ENCODE results near the gene EFNA2. TPM values are rescaled to one million over a fixed set of nuclear protein-coding genes. Genes with fewer than 3 reads are reported as not detected.

The EFNA2 gene
- total and polyA plus RNA-seq, 9 donors: 0.42 to 4.5 (median 2.3) TPM

DNA sequence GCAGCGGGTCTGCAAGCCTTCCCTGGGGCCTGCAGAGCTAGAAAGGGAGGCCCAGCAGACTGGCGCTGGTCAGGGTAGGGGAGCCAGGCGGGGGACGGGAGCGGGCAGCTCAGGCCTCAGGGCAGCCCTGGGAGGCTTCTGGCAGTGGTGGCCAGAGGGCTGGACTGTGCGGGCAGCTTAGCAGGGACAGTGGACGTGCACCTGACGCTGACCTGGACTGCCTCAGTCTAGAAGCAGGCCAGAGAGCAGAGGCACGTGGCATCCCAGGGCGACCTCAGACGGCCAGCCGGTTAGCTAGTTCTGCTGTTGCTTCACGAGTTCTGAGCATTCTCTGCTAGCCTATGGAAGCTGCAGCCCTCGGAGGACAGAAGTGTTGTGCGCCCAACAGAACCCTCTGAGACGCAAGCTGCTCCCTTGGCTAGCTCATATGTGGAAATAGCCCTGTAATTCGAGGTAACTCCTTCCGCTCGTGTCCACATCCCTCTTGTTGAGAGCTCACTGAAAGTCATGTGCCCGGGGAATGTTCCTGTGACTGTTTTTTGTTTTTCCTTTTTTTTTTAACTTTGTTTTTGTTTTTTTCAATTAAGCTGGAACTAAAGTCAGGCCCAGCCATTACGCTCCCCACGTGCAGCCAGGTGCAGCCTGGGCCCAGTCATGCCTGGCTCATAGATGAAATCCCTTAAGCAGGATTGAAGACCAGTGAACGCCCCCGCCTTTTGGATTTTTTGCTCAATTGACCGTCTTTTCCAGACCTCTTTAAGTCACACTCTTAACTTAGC is 12.2 kb upstream of the EFNA2 start:
- H3K36me3 ChIP-seq (ENCODE audit: control insufficient read depth, insufficient read depth, low read length): peaks cover 69% of the 10 kb centered on the region
- 68% methylated on average over 21 of the region's 25 CpGs for WGBS (ENCODE audit: insufficient coverage)

DNA sequence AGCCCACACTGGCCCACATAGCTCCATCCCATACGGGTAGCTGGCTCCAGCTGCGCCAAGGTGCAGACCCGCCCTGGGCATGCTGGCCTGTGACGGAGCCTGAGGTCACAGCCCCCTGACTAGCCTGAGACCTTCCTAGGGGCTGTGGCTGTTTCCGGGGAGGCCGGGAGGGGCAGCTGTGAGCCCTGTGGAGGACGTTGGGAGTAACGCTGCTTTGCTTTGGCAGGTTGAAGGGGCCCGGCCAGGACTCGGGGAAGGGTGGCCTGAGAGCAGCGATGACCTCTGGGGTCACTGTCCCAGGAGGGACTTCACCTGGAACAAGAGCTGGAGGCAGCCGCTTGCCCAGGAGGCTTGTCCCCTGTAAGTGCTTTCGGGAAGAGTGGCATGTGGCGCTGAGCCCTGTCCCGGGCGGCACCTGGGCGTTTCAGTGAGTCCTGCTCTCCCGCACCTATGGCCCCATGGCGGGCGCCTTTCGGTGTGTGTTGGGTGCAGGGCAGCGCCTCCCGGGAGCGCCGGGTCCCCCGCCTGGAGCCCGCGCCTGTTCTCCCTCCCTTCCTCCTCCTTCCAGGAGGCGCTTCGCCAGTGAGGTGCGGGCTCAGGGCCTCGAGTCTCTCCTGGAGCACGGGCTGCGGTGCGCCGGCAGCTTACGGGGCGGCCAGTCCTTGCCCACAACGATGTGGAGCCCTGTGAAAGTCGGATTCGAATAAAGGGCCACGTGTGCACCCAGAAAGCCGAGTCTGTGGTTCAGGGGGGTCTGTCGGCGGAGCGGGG is 11.4 kb upstream of the EFNA2 start:
- Histone ChIP-seq H3K27me3 (ENCODE audit: control insufficient read depth, insufficient read depth, low read length) (no peaks in the 10 kb centered on the region), H3K27ac (ENCODE audit: low read length) (peak overlapping the region; percentile 79), H3K36me3 (ENCODE audit: control insufficient read depth, insufficient read depth, low read length) (peaks cover 77% of the 10 kb centered on the region), H3K9me3 (replicated peaks; ENCODE audit: control insufficient read depth, low read depth, low read length) (no peaks in the 10 kb centered on the region), H3K4me1 (ENCODE audit: control insufficient read depth, insufficient read depth, low read length) (peaks cover 63% of the 10 kb centered on the region), H3K4me3 (ENCODE audit: low read length) (peak overlapping the region; percentile 42)
- 66% methylated on average over 29 of the region's 46 CpGs for WGBS (ENCODE audit: insufficient coverage)
- peak; percentile 47 for DNase-seq

More for the DNA sequence above, 12.2 kb upstream of the EFNA2 start:
- peaks cover 68% of the 10 kb centered on the region for H3K4me1 ChIP-seq (ENCODE audit: control insufficient read depth, insufficient read depth, low read length)
- no peak overlapping the region for H3K4me3 ChIP-seq (ENCODE audit: low read length)
- no peaks in the 10 kb centered on the region for H3K9me3 ChIP-seq (replicated peaks; ENCODE audit: control insufficient read depth, low read depth, low read length)
- H3K27ac ChIP-seq (ENCODE audit: low read length): peak overlapping the region; percentile 51
- peak; percentile 46 for DNase-seq
- no peaks in the 10 kb centered on the region for H3K27me3 ChIP-seq (ENCODE audit: control insufficient read depth, insufficient read depth, low read length)

DNA sequence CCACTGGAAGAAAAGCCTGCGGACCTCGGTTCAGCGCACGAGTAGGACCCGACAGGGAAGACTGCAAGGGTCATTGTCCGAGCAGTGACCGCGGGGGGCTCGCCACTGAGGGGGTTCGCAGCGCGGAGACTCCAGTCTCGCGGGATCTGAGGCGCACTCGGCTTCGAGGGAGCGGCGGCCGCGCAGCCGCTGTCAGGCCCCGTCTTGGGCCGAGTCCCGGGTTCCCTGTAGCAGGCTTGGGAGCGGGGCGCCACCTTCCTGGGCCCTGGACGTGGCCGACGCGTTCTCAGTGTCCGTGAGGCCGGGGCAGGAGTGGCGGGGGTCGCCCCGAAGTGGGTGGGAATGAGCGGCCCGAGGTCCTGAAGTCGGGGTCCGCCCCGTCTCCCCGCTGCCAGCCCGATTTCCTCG is 10.8 kb upstream of the EFNA2 start:
- no peaks in the 10 kb centered on the region for H3K9me3 ChIP-seq (replicated peaks; ENCODE audit: control insufficient read depth, low read depth, low read length)
- no peak for DNase-seq
- H3K4me1 ChIP-seq (ENCODE audit: control insufficient read depth, insufficient read depth, low read length): peaks cover 65% of the 10 kb centered on the region
- H3K4me3 ChIP-seq (ENCODE audit: low read length): peak overlapping the region; percentile 42
- H3K36me3 ChIP-seq (ENCODE audit: control insufficient read depth, insufficient read depth, low read length): peaks cover 80% of the 10 kb centered on the region
- H3K27me3 ChIP-seq (ENCODE audit: control insufficient read depth, insufficient read depth, low read length): no peaks in the 10 kb centered on the region
- 14% methylated on average over 44 of the region's 44 CpGs for WGBS (ENCODE audit: insufficient coverage)
- H3K27ac ChIP-seq (ENCODE audit: low read length): peak overlapping the region; percentile 79

- DNase-seq: peak; percentile 98
- under 1% methylated on average over 86 of the region's 98 CpGs for WGBS (ENCODE audit: insufficient coverage)
- Histone ChIP-seq H3K4me3 (ENCODE audit: low read length) (peak within 1 kb of the TSS; percentile 76), H3K36me3 (ENCODE audit: control insufficient read depth, insufficient read depth, low read length) (peaks cover 75% of the 10 kb centered on the region), H3K27me3 (ENCODE audit: control insufficient read depth, insufficient read depth, low read length) (no peaks in the 10 kb centered on the region), H3K27ac (ENCODE audit: low read length) (peak within 1 kb of the TSS; percentile 93), H3K4me1 (ENCODE audit: control insufficient read depth, insufficient read depth, low read length) (peaks cover 61% of the 10 kb centered on the region), H3K9me3 (replicated peaks; ENCODE audit: control insufficient read depth, low read depth, low read length) (no peaks in the 10 kb centered on the region)
These were observed 10.3 kb upstream of the EFNA2 start, which contains the start of gene FAM174C for GRCh38 chr19:1275260-1275975. Gene FAM174C (plus strand): TSS chr19:1275530. CDS start chr19:1275550, 20 bp downstream.

- H3K36me3 ChIP-seq (ENCODE audit: control insufficient read depth, insufficient read depth, low read length): peaks cover 68% of the 10 kb centered on the region
- peak overlapping the region; percentile 76 for H3K4me3 ChIP-seq (ENCODE audit: low read length)
- H3K27ac ChIP-seq (ENCODE audit: low read length): peak overlapping the region; percentile 93
- peaks cover 54% of the 10 kb centered on the region for H3K4me1 ChIP-seq (ENCODE audit: control insufficient read depth, insufficient read depth, low read length)
- no peaks in the 10 kb centered on the region for H3K27me3 ChIP-seq (ENCODE audit: control insufficient read depth, insufficient read depth, low read length)
- no peak for DNase-seq
- H3K9me3 ChIP-seq (replicated peaks; ENCODE audit: control insufficient read depth, low read depth, low read length): no peaks in the 10 kb centered on the region
- WGBS (ENCODE audit: insufficient coverage): 5% methylated on average over 36 of the region's 43 CpGs
These were observed 9.6 kb upstream of the EFNA2 start for GRCh38 chr19:1275976-1276627.

DNA sequence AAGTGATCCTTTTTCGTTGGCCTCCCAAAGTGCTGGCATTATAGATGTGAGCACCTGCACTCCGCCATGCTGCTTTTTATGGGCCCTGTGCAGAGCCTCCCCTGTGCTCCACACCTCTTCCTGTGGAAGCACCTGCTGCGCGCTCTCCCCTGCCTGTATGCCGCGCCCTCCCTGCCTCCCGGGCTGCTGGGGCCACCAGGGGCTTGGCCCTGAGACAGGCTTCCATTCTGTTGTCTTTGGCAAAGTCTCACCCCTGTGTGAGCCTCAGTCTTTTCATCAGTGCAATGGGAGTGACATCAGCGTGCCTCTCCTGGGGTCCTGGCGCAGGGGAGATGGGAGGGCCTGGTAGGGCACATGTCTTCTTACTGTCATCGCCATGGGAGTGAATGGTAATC is 9.0 kb upstream of the EFNA2 start:
- H3K4me1 ChIP-seq (ENCODE audit: control insufficient read depth, insufficient read depth, low read length): peaks cover 49% of the 10 kb centered on the region
- H3K4me3 ChIP-seq (ENCODE audit: low read length): no peak overlapping the region
- no peaks in the 10 kb centered on the region for H3K9me3 ChIP-seq (replicated peaks; ENCODE audit: control insufficient read depth, low read depth, low read length)
- H3K27ac ChIP-seq (ENCODE audit: low read length): peak overlapping the region; percentile 93
- no peaks in the 10 kb centered on the region for H3K27me3 ChIP-seq (ENCODE audit: control insufficient read depth, insufficient read depth, low read length)
- DNase-seq: peak; percentile 50
- H3K36me3 ChIP-seq (ENCODE audit: control insufficient read depth, insufficient read depth, low read length): peaks cover 63% of the 10 kb centered on the region
- 69% methylated on average over 10 of the region's 10 CpGs for WGBS (ENCODE audit: insufficient coverage)

DNA sequence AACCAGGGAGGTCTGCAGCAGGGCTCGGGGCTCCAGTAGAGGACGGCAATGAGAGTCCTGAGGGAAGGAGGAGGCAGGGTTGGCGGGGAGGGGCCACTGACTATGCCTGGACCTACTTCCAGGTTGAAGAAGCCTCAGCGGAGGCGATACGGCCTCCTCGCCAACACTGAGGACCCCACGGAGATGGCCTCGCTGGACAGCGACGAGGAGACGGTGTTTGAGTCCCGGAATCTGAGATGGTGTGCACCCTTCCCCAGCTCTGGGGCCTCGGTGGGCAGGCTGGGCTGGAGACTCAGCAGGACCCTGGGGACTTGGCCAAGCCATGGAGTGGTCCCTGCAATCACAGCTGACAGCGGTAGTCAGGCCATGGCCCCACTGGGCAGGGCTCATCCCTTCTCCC is 8.6 kb upstream of the EFNA2 start:
- H3K27ac ChIP-seq (ENCODE audit: low read length): no peak overlapping the region
- DNase-seq: no peak
- H3K36me3 ChIP-seq (ENCODE audit: control insufficient read depth, insufficient read depth, low read length): peaks cover 59% of the 10 kb centered on the region
- H3K4me1 ChIP-seq (ENCODE audit: control insufficient read depth, insufficient read depth, low read length): peaks cover 45% of the 10 kb centered on the region
- H3K9me3 ChIP-seq (replicated peaks; ENCODE audit: control insufficient read depth, low read depth, low read length): no peaks in the 10 kb centered on the region
- 79% methylated on average over 14 of the region's 15 CpGs for WGBS (ENCODE audit: insufficient coverage)
- H3K27me3 ChIP-seq (ENCODE audit: control insufficient read depth, insufficient read depth, low read length): no peaks in the 10 kb centered on the region
- no peak overlapping the region for H3K4me3 ChIP-seq (ENCODE audit: low read length)

DNA sequence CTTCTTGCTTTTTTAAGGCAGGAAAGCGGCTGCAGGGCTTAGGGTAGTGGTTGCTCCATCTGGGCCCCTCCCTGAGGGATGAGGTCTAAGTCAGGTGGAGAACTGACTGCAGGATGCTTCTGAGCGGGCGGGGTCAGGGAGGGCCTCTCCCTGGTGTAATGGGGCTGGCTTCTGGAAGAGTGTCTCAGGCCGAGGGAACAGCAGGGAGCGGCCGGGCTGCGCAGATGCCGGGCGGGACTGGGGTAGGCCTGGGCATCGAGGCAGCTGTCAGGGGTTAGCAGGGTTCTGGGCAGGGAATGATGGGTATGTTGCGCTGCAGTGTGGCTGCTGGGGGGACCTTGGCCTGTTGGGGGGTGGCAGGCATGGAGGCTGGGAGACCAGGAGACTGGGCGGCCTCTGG is 7.6 kb upstream of the EFNA2 start:
- peaks cover 5% of the 10 kb centered on the region for H3K27me3 ChIP-seq (ENCODE audit: control insufficient read depth, insufficient read depth, low read length)
- no peak overlapping the region for H3K27ac ChIP-seq (ENCODE audit: low read length)
- no peak overlapping the region for H3K4me3 ChIP-seq (ENCODE audit: low read length)
- H3K4me1 ChIP-seq (ENCODE audit: control insufficient read depth, insufficient read depth, low read length): peaks cover 37% of the 10 kb centered on the region
- WGBS (ENCODE audit: insufficient coverage): 81% methylated on average over 11 of the region's 12 CpGs
- DNase-seq: no peak
- no peaks in the 10 kb centered on the region for H3K9me3 ChIP-seq (replicated peaks; ENCODE audit: control insufficient read depth, low read depth, low read length)
- peaks cover 49% of the 10 kb centered on the region for H3K36me3 ChIP-seq (ENCODE audit: control insufficient read depth, insufficient read depth, low read length)

DNA sequence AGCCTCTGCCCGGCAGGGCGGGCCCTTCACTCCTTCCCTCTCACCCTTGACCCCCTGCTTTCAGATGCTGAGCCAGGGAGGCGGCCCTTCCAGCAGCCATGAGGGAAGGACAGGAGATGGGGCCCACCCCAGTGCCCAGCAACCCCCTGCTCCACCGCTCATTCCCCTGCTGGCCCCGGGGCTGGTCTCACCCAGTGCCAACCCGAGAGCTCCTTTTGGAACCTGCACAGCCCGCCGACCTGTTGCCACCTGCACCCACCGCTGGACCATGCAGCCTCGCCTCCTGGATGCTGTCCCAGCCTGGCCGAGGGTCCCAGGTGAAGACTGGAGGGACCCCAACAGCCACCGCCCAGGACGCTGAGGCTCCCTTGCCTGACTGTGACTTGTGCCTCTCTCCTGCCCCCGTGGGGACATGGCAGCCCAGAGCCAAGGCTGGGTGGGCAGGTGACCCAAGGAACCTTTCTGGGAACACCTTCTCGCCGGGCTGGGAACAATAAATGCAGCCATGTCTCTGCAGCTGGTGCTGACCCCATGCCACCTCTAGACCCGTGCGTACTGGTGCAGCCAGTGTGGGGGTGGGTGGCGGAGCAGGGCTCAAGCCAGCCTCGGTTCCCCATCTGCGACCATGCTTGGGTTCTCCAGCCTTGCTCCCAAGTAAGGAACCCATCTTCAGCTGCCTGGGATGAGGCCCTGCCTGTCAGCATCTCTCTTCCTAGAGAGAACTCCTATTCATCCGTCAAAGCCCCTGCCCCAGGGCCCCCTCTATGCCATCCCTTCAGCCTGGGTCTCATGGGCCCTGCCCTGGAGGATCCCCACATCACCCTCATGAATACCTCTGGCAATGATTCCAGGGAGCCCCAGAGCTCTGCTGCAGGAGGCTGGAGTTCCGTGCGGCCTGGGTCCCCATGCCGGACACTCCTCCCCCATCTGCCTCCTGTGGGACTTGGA is 6.7 kb upstream of the EFNA2 start:
- DNase-seq: no peak
- 85% methylated on average over 22 of the region's 25 CpGs for WGBS (ENCODE audit: insufficient coverage)
- H3K27me3 ChIP-seq (ENCODE audit: control insufficient read depth, insufficient read depth, low read length): peaks cover 13% of the 10 kb centered on the region
- no peak overlapping the region for H3K4me3 ChIP-seq (ENCODE audit: low read length)
- no peak overlapping the region for H3K27ac ChIP-seq (ENCODE audit: low read length)
- no peaks in the 10 kb centered on the region for H3K9me3 ChIP-seq (replicated peaks; ENCODE audit: control insufficient read depth, low read depth, low read length)
- H3K4me1 ChIP-seq (ENCODE audit: control insufficient read depth, insufficient read depth, low read length): peaks cover 28% of the 10 kb centered on the region
- H3K36me3 ChIP-seq (ENCODE audit: control insufficient read depth, insufficient read depth, low read length): peaks cover 39% of the 10 kb centered on the region
